GM20000 (cell line): ENCODE data around the gene POPDC3.
"Not testable (repeated sequence)": the region's sequence is repeated elsewhere in the genome, so short reads cannot be mapped to it uniquely, and the experiment has no call there.

Experiments
- DNase-seq: peaks from one replicate; pipeline ENCODE4 v3.0.0; 2012; ENCODE audit warnings: low spot score
- CTCF ChIP-seq: IDR thresholded peaks from 2 replicates; pipeline ENCODE4 v1.5.1; 2012; ENCODE audit warnings: mild to moderate bottlenecking, control low read depth; ENCODE audit errors: extremely low read depth, missing control alignments

The POPDC3 gene

GRCh38 chr6:105179244-105180065, at the start of gene POPDC3:
Gene POPDC3, minus strand, starts transcription at chr6:105180014. Its CDS starts 18,105 bp downstream, at chr6:105161909.
- DNase-seq, result peak; percentile 44
- TF ChIP-seq CTCF, result no peak

- DNase-seq, result no peak
- TF ChIP-seq CTCF, result no peak
Measured at GRCh38 chr6:105227295-105227767, 47.5 kb upstream of the POPDC3 start.

GRCh38 chr6:105226598-105227294, 46.9 kb upstream of the POPDC3 start:
- no peak for DNase-seq
- no peak for TF ChIP-seq CTCF

GRCh38 chr6:105223242-105223641, 43.4 kb upstream of the POPDC3 start:
- TF ChIP-seq CTCF, result no peak
- no peak for DNase-seq

- DNase-seq, result not testable (repeated sequence)
Measured at GRCh38 chr6:105221219-105221618, 41.4 kb upstream of the POPDC3 start.

- DNase-seq, result no peak
- TF ChIP-seq CTCF, result no peak
Measured at GRCh38 chr6:105220186-105220585, 40.4 kb upstream of the POPDC3 start.

- not testable (repeated sequence) for DNase-seq
Measured at GRCh38 chr6:105219218-105219617, 39.4 kb upstream of the POPDC3 start.

GRCh38 chr6:105215506-105215905, 35.7 kb upstream of the POPDC3 start:
- no peak for TF ChIP-seq CTCF
- DNase-seq, result no peak
